H1 (cell line): ENCODE measurements around the gene PGPEP1.

Source experiments
- CBX8 ChIP-seq: fragments of 300-800, 300-1000 bp; sonication (generic); IDR thresholded peaks from 2 replicates; pipeline ENCODE4 v1.7.1; 2016; ENCODE audit warnings: low read depth, low read length, borderline replicate concordance
- CHD2 ChIP-seq: IDR thresholded peaks from 2 replicates; pipeline ENCODE4 v1.6.1; 2012; ENCODE audit warnings: low read length, improper control_type of control experiment
- EGR1 ChIP-seq: IDR thresholded peaks from 2 replicates; pipeline ENCODE4 v1.6.1; 2011; ENCODE audit warnings: low read depth, low read length, borderline replicate concordance
- EP300 ChIP-seq, 2 experiments: IDR thresholded peaks; 1 replicate in 1 of 2; 2 replicates in 1 of 2; pipeline ENCODE4 v1.6.1; 2011 to 2012; ENCODE audit warnings: low read depth in 2 of 2, low read length in 2 of 2, mild to moderate bottlenecking in 2 of 2, borderline replicate concordance in 1 of 2, inconsistent platforms in 1 of 2, moderate library complexity in 1 of 2
- MAFK ChIP-seq: IDR thresholded peaks from 2 replicates; pipeline ENCODE4 v1.6.1; 2012; ENCODE audit warnings: low read depth, mild to moderate bottlenecking, improper control_type of control experiment, low read length
- PHF8 ChIP-seq: fragments of 200-600 bp; sonication (generic); conservative IDR thresholded peaks from 2 replicates; pipeline ENCODE4 v1.7.1; 2012; ENCODE audit warnings: low read depth, mild to moderate bottlenecking, inconsistent platforms, low read length, moderate library complexity
- POLR2A ChIP-seq, 2 experiments: IDR thresholded peaks; 1 replicate in 1 of 2; 2 replicates in 1 of 2; pipeline ENCODE4 v1.6.1; 2011; ENCODE audit warnings: low read depth in 2 of 2, low read length in 2 of 2, mild to moderate bottlenecking in 2 of 2; ENCODE audit errors: control extremely low read depth in 1 of 2
- RXRA ChIP-seq: IDR thresholded peaks from 2 replicates; pipeline ENCODE4 v1.6.1; 2011; ENCODE audit warnings: low read depth, mild to moderate bottlenecking, low read length, moderate library complexity; ENCODE audit not compliant: insufficient read depth
- SP1 ChIP-seq: IDR thresholded peaks from 2 replicates; pipeline ENCODE4 v1.6.1; 2011; ENCODE audit warnings: low read depth, low read length
- SRF ChIP-seq: IDR thresholded peaks from 2 replicates; pipeline ENCODE4 v1.6.1; 2011; ENCODE audit warnings: mild to moderate bottlenecking, low read depth, low read length, moderate library complexity
- TBP ChIP-seq: IDR thresholded peaks from 2 replicates; pipeline ENCODE4 v1.6.1; 2011; ENCODE audit warnings: low read depth, low read length, improper control_type of control experiment
- ZNF274 ChIP-seq: IDR thresholded peaks from 2 replicates; pipeline ENCODE4 v1.7.0; 2012; ENCODE audit warnings: low read length, borderline replicate concordance; ENCODE audit errors: extremely low read depth
- TF ChIP-seq, protein P1 (sequence below), 3 experiments: IDR thresholded peaks; 1 replicate in 2 of 3; 2 replicates in 1 of 3; pipeline versions ENCODE4 v1.5.1 to v1.6.1; 2011; ENCODE audit warnings: low read length in 3 of 3, mild to moderate bottlenecking in 3 of 3, inconsistent platforms in 2 of 3, low read depth in 1 of 3, moderate library complexity in 1 of 3; ENCODE audit not compliant: insufficient read depth in 1 of 3; ENCODE audit errors: control extremely low read depth in 1 of 3
- TF ChIP-seq, protein P2 (sequence below): IDR thresholded peaks from 2 replicates; pipeline ENCODE4 v1.6.1; 2012; ENCODE audit warnings: inconsistent platforms

DNA sequence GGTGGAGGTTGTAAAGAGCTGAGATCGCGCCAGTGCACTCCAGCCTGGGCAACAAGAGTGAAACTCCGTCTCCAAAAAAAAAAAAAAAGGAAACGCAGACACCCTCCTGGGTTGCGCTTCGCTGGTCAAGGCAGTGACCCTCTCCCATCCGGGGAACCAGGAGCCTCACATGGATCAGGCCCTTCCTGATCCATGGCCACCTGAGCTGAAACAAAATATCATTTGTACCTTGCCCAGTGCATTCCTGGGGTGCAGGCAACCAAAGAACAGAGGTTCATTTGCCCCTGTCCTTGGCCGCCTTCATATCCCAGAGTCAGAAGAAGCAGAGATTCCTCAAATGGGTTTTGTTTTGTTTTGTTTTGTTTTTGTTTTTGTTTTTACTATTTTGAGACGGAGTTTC lies 9.5 kb upstream of the PGPEP1 start:
- TF ChIP-seq RXRA (no peak), EGR1 (no peak), TBP (no peak), POLR2A (IDR thresholded peaks at IDR 0.05; ENCODE audit: control extremely low read depth in 1 of 2, low read depth in 2 of 2, low read length in 2 of 2) (no peak), CHD2 (no peak), ZNF274 (no peak), PHF8 (no peak), SP1 (no peak), EP300 (IDR thresholded peaks at IDR 0.05; ENCODE audit: borderline replicate concordance in 1 of 2, low read depth in 2 of 2, low read length in 2 of 2) (no peak), SRF (no peak), MAFK (no peak), CBX8 (no peak)
- TF ChIP-seq, protein P1, sequence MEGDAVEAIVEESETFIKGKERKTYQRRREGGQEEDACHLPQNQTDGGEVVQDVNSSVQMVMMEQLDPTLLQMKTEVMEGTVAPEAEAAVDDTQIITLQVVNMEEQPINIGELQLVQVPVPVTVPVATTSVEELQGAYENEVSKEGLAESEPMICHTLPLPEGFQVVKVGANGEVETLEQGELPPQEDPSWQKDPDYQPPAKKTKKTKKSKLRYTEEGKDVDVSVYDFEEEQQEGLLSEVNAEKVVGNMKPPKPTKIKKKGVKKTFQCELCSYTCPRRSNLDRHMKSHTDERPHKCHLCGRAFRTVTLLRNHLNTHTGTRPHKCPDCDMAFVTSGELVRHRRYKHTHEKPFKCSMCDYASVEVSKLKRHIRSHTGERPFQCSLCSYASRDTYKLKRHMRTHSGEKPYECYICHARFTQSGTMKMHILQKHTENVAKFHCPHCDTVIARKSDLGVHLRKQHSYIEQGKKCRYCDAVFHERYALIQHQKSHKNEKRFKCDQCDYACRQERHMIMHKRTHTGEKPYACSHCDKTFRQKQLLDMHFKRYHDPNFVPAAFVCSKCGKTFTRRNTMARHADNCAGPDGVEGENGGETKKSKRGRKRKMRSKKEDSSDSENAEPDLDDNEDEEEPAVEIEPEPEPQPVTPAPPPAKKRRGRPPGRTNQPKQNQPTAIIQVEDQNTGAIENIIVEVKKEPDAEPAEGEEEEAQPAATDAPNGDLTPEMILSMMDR (IDR thresholded peaks at IDR 0.05; ENCODE audit: control extremely low read depth in 1 of 3, insufficient read depth in 1 of 3, low read depth in 1 of 3, low read length in 3 of 3), result no peak
- TF ChIP-seq, protein P2, sequence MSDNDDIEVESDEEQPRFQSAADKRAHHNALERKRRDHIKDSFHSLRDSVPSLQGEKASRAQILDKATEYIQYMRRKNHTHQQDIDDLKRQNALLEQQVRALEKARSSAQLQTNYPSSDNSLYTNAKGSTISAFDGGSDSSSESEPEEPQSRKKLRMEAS, result no peak
